Measurements from ENCODE around the gene ZNF436.
"Not testable (repeated sequence)": the region's sequence is repeated elsewhere in the genome, so short reads cannot be mapped to it uniquely, and the experiment has no call there.

Gene ZNF436

GRCh38 chr1:23392125-23392855 lies 22.7 kb upstream of the ZNF436 start:
- no peak for DNase-seq

- DNase-seq, result no peak
These were observed 20.2 kb upstream of the ZNF436 start for GRCh38 chr1:23389837-23390321.

- DNase-seq, result no peak
These were observed 17.9 kb upstream of the ZNF436 start for GRCh38 chr1:23387494-23387893.

GRCh38 chr1:23385119-23385621 lies 15.5 kb upstream of the ZNF436 start:
- DNase-seq, result no peak

GRCh38 chr1:23384312-23385058 lies 14.8 kb upstream of the ZNF436 start:
- DNase-seq, result no peak

GRCh38 chr1:23383577-23384311 lies 14.1 kb upstream of the ZNF436 start:
- no peak for DNase-seq

- DNase-seq, result no peak
These were observed 11.7 kb upstream of the ZNF436 start for GRCh38 chr1:23381233-23381885.

- DNase-seq, result no peak
These were observed 11.1 kb upstream of the ZNF436 start for GRCh38 chr1:23380719-23381118.

- not testable (repeated sequence) for DNase-seq
These were observed 10.6 kb upstream of the ZNF436 start for GRCh38 chr1:23380236-23380635.

GRCh38 chr1:23376890-23377811 lies 7.5 kb upstream of the ZNF436 start:
- no peak for DNase-seq

GRCh38 chr1:23374079-23374735 lies 4.6 kb upstream of the ZNF436 start:
- not testable (repeated sequence) for DNase-seq

- no peak for DNase-seq
These were observed 2.6 kb upstream of the ZNF436 start for GRCh38 chr1:23371987-23372880.

- DNase-seq, result no peak
These were observed 1.3 kb upstream of the ZNF436 start for GRCh38 chr1:23370709-23371584.

- DNase-seq, result no peak
These were observed 683 bp upstream of the ZNF436 start for GRCh38 chr1:23370330-23370708.

- DNase-seq, result peak; percentile 89
These were observed 888 bp downstream of the ZNF436 start for GRCh38 chr1:23368562-23369334.

- DNase-seq, result peak; percentile 98
These were observed 1.7 kb downstream of the ZNF436 start for GRCh38 chr1:23367791-23368561.

- no peak for DNase-seq
These were observed 2.2 kb downstream of the ZNF436 start for GRCh38 chr1:23367451-23367790.

All from CD4-positive, alpha-beta T cell treated with Interleukin-6 for 4 hours (primary cell).